ENCODE measurements around the gene DNAJC15. TPM values are rescaled to one million over a fixed set of nuclear protein-coding genes. Genes with fewer than 3 reads are reported as not detected.

DNAJC15 gene
- total and polyA plus RNA-seq, 2 of the 8 experiments (the other 6 are each of a cell fraction or from before 2014, with no cell fraction given): 5.8 to 20.8 TPM

DNA sequence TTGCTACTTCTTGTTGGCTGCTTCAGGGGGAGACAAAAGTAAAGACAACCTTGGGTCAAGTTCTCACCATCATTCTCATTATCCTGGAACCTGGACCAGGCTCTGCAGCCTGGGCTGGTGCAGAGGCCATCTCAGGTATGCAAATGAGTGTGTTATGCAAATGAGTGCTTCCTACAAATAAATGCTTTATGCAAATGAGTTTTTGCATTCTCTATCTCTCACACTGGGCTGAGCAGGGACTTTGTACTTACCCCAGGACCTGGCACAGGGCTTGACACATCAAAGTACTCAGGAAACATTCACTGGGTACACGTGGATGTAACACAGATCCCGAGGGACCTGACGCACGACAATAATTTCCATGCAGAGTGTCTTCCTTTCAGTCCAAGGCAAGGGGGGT, 103.0 kb downstream of the DNAJC15 start:
- DNase-seq (ENCODE audit: low read depth in 1 of 2, low spot score in 2 of 2) (no peak), FAIRE-seq (no peak)
- no peak overlapping the region for H2BK5ac ChIP-seq (ENCODE audit: low read depth, low read length)
- no peak overlapping the region for H3K14ac ChIP-seq (ENCODE audit: insufficient read length)
- H3K4me2 ChIP-seq (ENCODE audit: insufficient read depth in 1 of 2, low read depth in 2 of 2, low read length in 2 of 2): no peak overlapping the region
- no peak for TF ChIP-seq SIRT6 (IDR thresholded peaks at IDR 0.05; ENCODE audit: low read length)
- no peak for TF ChIP-seq CTBP2 (IDR thresholded peaks at IDR 0.05; ENCODE audit: borderline replicate concordance, insufficient read depth, insufficient read length, low read length)
- TF ChIP-seq POLR2AphosphoS5 (IDR thresholded peaks at IDR 0.05; ENCODE audit: low read depth, low read length): no peak
- no peak for TF ChIP-seq EP300 (IDR thresholded peaks at IDR 0.05; ENCODE audit: borderline replicate concordance in 1 of 2, low read depth in 2 of 2, low read length in 2 of 2)
- no peak for TF ChIP-seq KDM4A (IDR thresholded peaks at IDR 0.05; ENCODE audit: low read depth, low read length, severe bottlenecking)
- TF ChIP-seq FOSL1 (IDR thresholded peaks at IDR 0.05; ENCODE audit: insufficient read depth, low read depth, low read length): no peak
- TF ChIP-seq MAFK (IDR thresholded peaks at IDR 0.05; ENCODE audit: low read depth, low read length): no peak
- TF ChIP-seq SIN3A (conservative IDR thresholded peaks at IDR 0.05 in 1 of 2, IDR thresholded peaks at IDR 0.05 in 1 of 2; ENCODE audit: low read depth in 1 of 2, low read length in 2 of 2): no peak
- TF ChIP-seq GTF2F1 (IDR thresholded peaks at IDR 0.05; ENCODE audit: borderline replicate concordance, low read depth, low read length): no peak
- TF ChIP-seq CREB1 (IDR thresholded peaks at IDR 0.05): no peak
- H3K79me2 ChIP-seq (ENCODE audit: control insufficient read depth in 1 of 2, insufficient read depth in 2 of 2, low read length in 2 of 2): no peaks in the 10 kb centered on the region
- H3K9me3 ChIP-seq (ENCODE audit: insufficient read depth in 2 of 2, low read depth in 1 of 2, low read length in 1 of 2): no peaks in the 10 kb centered on the region
- no peak overlapping the region for H2BK20ac ChIP-seq (ENCODE audit: low read length)
- no peaks in the 10 kb centered on the region for H3K36me3 ChIP-seq (ENCODE audit: control insufficient read depth in 2 of 4, insufficient read depth in 4 of 4, low read length in 3 of 4)
- no peak overlapping the region for H4K5ac ChIP-seq (ENCODE audit: insufficient read length, low read depth, low read length)
- H3K56ac ChIP-seq (replicated peaks; ENCODE audit: insufficient read length, low read depth, low read length): no peak overlapping the region
- no peak overlapping the region for H3K4me3 ChIP-seq (ENCODE audit: extremely low read depth in 1 of 4, insufficient read depth in 2 of 4, low read depth in 3 of 4, low read length in 4 of 4)
- H4K20me1 ChIP-seq (replicated peaks in 1 of 2; ENCODE audit: control insufficient read depth in 1 of 2, insufficient read depth in 2 of 2, low read length in 2 of 2): no peaks in the 10 kb centered on the region
- no peaks in the 10 kb centered on the region for H3K79me1 ChIP-seq (ENCODE audit: low read depth, low read length)
- H2AK5ac ChIP-seq (ENCODE audit: low read depth, low read length): no peak overlapping the region
- no peak overlapping the region for H3K27ac ChIP-seq (ENCODE audit: low read depth, low read length)
- no peak overlapping the region for H2BK120ac ChIP-seq (replicated peaks; ENCODE audit: low read depth, low read length)
- H3K23me2 ChIP-seq (ENCODE audit: low read depth, low read length): no peaks in the 10 kb centered on the region
- no peak overlapping the region for H3K4ac ChIP-seq (replicated peaks; ENCODE audit: insufficient read length, low read depth, low read length)
- H3K9ac ChIP-seq (replicated peaks in 1 of 4; ENCODE audit: extremely low read depth in 1 of 4, low read depth in 3 of 4, low read length in 3 of 4): no peak overlapping the region
- H3K23ac ChIP-seq (ENCODE audit: insufficient read length): no peak overlapping the region
- H3K4me1 ChIP-seq (replicated peaks in 1 of 4; ENCODE audit: control insufficient read depth in 3 of 4, insufficient read depth in 4 of 4, low read length in 3 of 4): peaks cover 3 to 13% (median 6%) of the 10 kb centered on the region in 4 experiments; a peak in 5 of 7 replicates
- ChIA-PET CTCF (ENCODE audit: partially characterized antibody) (no interaction called here), POLR2A (ENCODE audit: partially characterized antibody) (no interaction called here)
- WGBS, 2 experiments (ENCODE audit: extremely low coverage in 1 of 2, insufficient coverage in 1 of 2, insufficient read length in 1 of 2, insufficient replicate concordance in 2 of 2, low coverage in 1 of 2, low lambda C conversion rate in 2 of 2, missing lambda C conversion rate in 1 of 2): 76% methylated on average over 4 of the region's 4 CpGs; no CpG with 5 or more reads in 1 of the 2 experiments
- peak overlapping the region; percentile 18; the same call in 1 of the 2 replicates for H2AFZ ChIP-seq (ENCODE audit: low read length)
- H3K18ac ChIP-seq (ENCODE audit: extremely low read depth, low read length): no peak overlapping the region
- no peak overlapping the region for H4K91ac ChIP-seq (replicated peaks; ENCODE audit: insufficient read length, low read length)
- no peak overlapping the region for H2BK12ac ChIP-seq (ENCODE audit: low read depth, low read length)
- H3K27me3 ChIP-seq (replicated peaks in 1 of 4; ENCODE audit: control insufficient read depth in 3 of 4, extremely low read depth in 1 of 4, insufficient read depth in 3 of 4, low read length in 3 of 4): no peaks in the 10 kb centered on the region; a peak in 1 of 7 replicates
- H2BK15ac ChIP-seq (ENCODE audit: low read length): 0 out of 2 replicates have a peak overlapping the region, but pooled peaks have one; percentile 7
- H4K8ac ChIP-seq (ENCODE audit: extremely low read depth, insufficient read depth, low read length): no peak overlapping the region
